CD14-positive monocyte (primary cell): ENCODE measurements around the gene DHRS1. TPM values are rescaled to one million over a fixed set of nuclear protein-coding genes. Genes with fewer than 3 reads are reported as not detected.
A peak's percentile ranks its signal among the peaks of the same experiment; 100 is the strongest.

ENCODE experiments used
- DNase-seq, 3 donors: peaks; one replicate each; pipeline ENCODE4 v3.0.0-alpha.2; 2011 to 2022
- H2AFZ ChIP-seq: 2 replicates; pipeline ENCODE4 v1.6.0; 2012; ENCODE audit warnings: mild to moderate bottlenecking, low read depth, low read length, inconsistent platforms; ENCODE audit not compliant: insufficient read depth, poor library complexity, severe bottlenecking
- H3K27ac ChIP-seq, 2 donors: 1 replicate in 1 of 2; 2 replicates in 1 of 2; pipeline ENCODE4 v1.5.1; 2012 to 2013; ENCODE audit warnings: low read length in 2 of 2, control low read depth in 1 of 2, inconsistent platforms in 1 of 2, low read depth in 1 of 2, mild to moderate bottlenecking in 1 of 2
- H3K27me3 ChIP-seq, 2 donors: one replicate each; pipeline versions ENCODE4 v1.6.0 to v1.6.1; 2011 to 2013; ENCODE audit warnings: low read length in 2 of 2; ENCODE audit not compliant: control insufficient read depth in 2 of 2, insufficient read depth in 2 of 2
- H3K36me3 ChIP-seq, 2 donors: replicated peaks in 1 of 2; 1 replicate in 1 of 2; 2 replicates in 1 of 2; pipeline versions ENCODE4 v1.5.1 to v1.6.1; 2012 to 2013; ENCODE audit warnings: low read length in 2 of 2, control low read depth in 1 of 2, inconsistent platforms in 1 of 2, mild to moderate bottlenecking in 1 of 2; ENCODE audit not compliant: insufficient read depth in 2 of 2, control insufficient read depth in 1 of 2
- H3K4me1 ChIP-seq, 2 donors: 1 replicate in 1 of 2; 2 replicates in 1 of 2; pipeline versions ENCODE4 v1.5.1 to v1.6.1; 2012 to 2013; ENCODE audit warnings: low read length in 2 of 2, control low read depth in 1 of 2, inconsistent platforms in 1 of 2, mild to moderate bottlenecking in 1 of 2, moderate library complexity in 1 of 2; ENCODE audit not compliant: insufficient read depth in 2 of 2, control insufficient read depth in 1 of 2
- H3K4me2 ChIP-seq: replicated peaks from 2 replicates; pipeline ENCODE3; 2012; ENCODE audit warnings: low read length, moderate library complexity, mild to moderate bottlenecking; ENCODE audit not compliant: poor library complexity, severe bottlenecking; ENCODE audit errors: extremely low read depth
- H3K4me3 ChIP-seq, 3 experiments: fragments of 200-600 bp in 1 of 3; sonication (generic) in 1 of 3; replicated peaks in 1 of 3; 1 replicate in 2 of 3; 2 replicates in 1 of 3; pipeline ENCODE4 v1.5.1; 2011 to 2013; ENCODE audit warnings: low read length in 3 of 3, mild to moderate bottlenecking in 3 of 3, control low read depth in 2 of 3, low read depth in 2 of 3, inconsistent platforms in 1 of 3, moderate library complexity in 1 of 3
- H3K79me2 ChIP-seq: 2 replicates; pipeline ENCODE4 v1.6.0; 2012; ENCODE audit warnings: mild to moderate bottlenecking, control low read depth, inconsistent platforms, low read length, moderate library complexity; ENCODE audit not compliant: insufficient read depth
- H3K9ac ChIP-seq: 2 replicates; pipeline ENCODE4 v1.6.0; 2017; ENCODE audit warnings: low read length, mild to moderate bottlenecking; ENCODE audit not compliant: insufficient read depth, poor library complexity, severe bottlenecking
- H3K9me3 ChIP-seq, 2 donors: replicated peaks in 1 of 2; 1 replicate in 1 of 2; 2 replicates in 1 of 2; pipeline versions ENCODE4 v1.5.1 to v1.6.1; 2012 to 2013; ENCODE audit warnings: low read length in 2 of 2, control low read depth in 1 of 2; ENCODE audit not compliant: control insufficient read depth in 1 of 2, insufficient read depth in 1 of 2
- H4K20me1 ChIP-seq: 2 replicates; pipeline ENCODE4 v1.6.0; 2012; ENCODE audit warnings: mild to moderate bottlenecking, low read length, control low read depth, moderate library complexity; ENCODE audit not compliant: insufficient read depth
- H3K27ac Mint-ChIP-seq, 7 donors: one replicate each; pipeline ENCODE4 v1.8.0; 2020; ENCODE audit warnings: mild to moderate bottlenecking in 7 of 7, mixed read lengths in 7 of 7, moderate library complexity in 6 of 7, inconsistent platforms in 2 of 7
- H3K27me3 Mint-ChIP-seq, 3 donors: one replicate each; pipeline ENCODE4 v1.8.0; 2021 to 2022; ENCODE audit warnings: low read depth in 3 of 3, mild to moderate bottlenecking in 3 of 3, mixed read lengths in 3 of 3, moderate library complexity in 3 of 3, inconsistent platforms in 1 of 3
- H3K36me3 Mint-ChIP-seq, 2 donors: one replicate each; pipeline ENCODE4 v1.8.0; 2020; ENCODE audit warnings: mixed read lengths in 2 of 2, inconsistent platforms in 1 of 2, mild to moderate bottlenecking in 1 of 2
- H3K4me1 Mint-ChIP-seq: one replicate; pipeline ENCODE4 v1.8.0; 2020; ENCODE audit warnings: mild to moderate bottlenecking, mixed read lengths
- H3K4me3 Mint-ChIP-seq, 2 donors: one replicate each; pipeline ENCODE4 v1.8.0; 2020; ENCODE audit warnings: mild to moderate bottlenecking in 2 of 2, mixed read lengths in 2 of 2, moderate library complexity in 1 of 2
- H3K9me3 Mint-ChIP-seq, 7 donors: one replicate each; pipeline ENCODE4 v1.8.0; 2020 to 2022; ENCODE audit warnings: mixed read lengths in 7 of 7, mild to moderate bottlenecking in 6 of 7, moderate library complexity in 6 of 7, inconsistent platforms in 2 of 7
- WGBS: methylation state at CpG from one replicate; pipeline ENCODE4 v1.1.5; 2013; ENCODE audit warnings: missing lambda C conversion rate; ENCODE audit not compliant: insufficient coverage; 5-methylcytosine and 5-hydroxymethylcytosine counted together
- intact Hi-C, 2 donors: fragments of 100-400 bp; cut with micrococcal nuclease; formaldehyde crosslinking; loops; one replicate each; pipeline versions ENCODE4 v1.15.0 to v1.15.1; 2023
- polyA plus RNA-seq, 3 donors: library from polyadenylated mRNA; depleted of rRNA in 1 of 3; unstranded in 2 of 3; stranded (reverse) in 1 of 3; fragments of 300-500 nt in 2 of 3; fragments of >200 nt in 1 of 3; fragmentation: Illumina TruSeq in 2 of 3; gene quantifications; 1 replicate in 2 of 3; 2 replicates in 1 of 3; pipeline ENCODE4 v1.2.3, GENCODE V29; 2012 to 2021
- TF ChIP-seq, protein P1 (sequence below): fragments of 200-600 bp; IDR thresholded peaks from one replicate; pipeline ENCODE4 v1.8.0; 2022; ENCODE audit warnings: antibody characterized with exemption, mild to moderate bottlenecking

The DHRS1 gene
- polyA plus RNA-seq, 3 donors: 31.6 to 49.4 (median 48.8) TPM

DNA sequence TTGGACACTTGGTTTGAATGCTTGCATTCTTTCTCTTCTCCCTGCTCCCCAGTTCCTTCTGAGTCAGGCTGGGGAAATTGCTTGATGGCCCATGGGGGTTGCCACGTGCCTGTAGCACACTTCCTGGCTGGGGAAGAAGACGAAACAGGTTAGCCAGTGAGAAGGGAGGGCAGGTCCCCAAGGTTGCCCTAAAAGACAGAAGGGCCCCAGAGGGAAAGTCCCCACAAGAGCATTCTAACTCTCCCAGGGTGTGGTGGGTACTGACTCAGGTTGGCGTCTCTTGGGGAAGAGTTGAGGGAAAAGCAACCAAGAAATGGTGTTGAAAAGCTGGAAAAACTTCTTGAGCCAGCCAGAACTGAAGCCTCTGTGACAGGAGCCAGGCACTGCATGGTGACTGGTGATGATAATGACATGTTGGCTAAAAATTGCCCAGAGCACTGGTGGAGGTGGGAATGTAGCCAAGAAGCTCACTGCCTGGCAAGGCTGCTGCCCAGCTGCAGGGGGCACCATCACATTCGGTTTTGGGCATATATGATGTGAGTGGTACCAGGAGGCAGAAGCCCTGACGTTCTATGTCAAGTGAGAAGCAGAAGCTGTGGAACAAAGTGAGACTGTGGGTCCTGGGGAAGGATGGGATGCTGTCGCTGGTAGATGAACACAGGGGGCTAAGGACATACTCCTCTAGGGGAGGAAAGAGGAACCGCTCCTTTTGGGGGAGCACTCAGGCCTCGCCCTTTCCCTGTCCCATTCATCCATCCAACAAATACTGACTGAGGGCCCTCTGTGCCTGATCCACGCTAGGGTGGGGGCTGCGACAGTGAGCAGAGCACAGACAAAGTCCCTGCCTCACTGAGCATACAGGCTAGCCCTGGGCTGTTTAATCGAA, 20.0 kb downstream of the DHRS1 start:
- peak overlapping the region in 1 of 2 donors; percentile 7 for H3K4me3 Mint-ChIP-seq
- no peaks in the 10 kb centered on the region for H3K9me3 ChIP-seq
- peaks cover 4 to 9% of the 10 kb centered on the region in 2 donors for H3K36me3 Mint-ChIP-seq
- H3K27ac ChIP-seq: peak overlapping the region; percentile 58 to 98
- no peaks in the 10 kb centered on the region for H3K27me3 ChIP-seq
- peak overlapping the region in 1 of 3 experiments; percentile 55 for H3K4me3 ChIP-seq
- peaks cover 83 to 84% of the 10 kb centered on the region in 2 donors for H3K4me1 ChIP-seq
- peak overlapping the region; percentile 18 for H2AFZ ChIP-seq
- H3K36me3 ChIP-seq: no peaks in the 10 kb centered on the region
- peaks cover 0 to 5% (median 0%) of the 10 kb centered on the region in 7 donors for H3K9me3 Mint-ChIP-seq
- H3K4me2 ChIP-seq: peak overlapping the region; percentile 66
- 69% methylated on average over 5 of the region's 11 CpGs for WGBS
- no peaks in the 10 kb centered on the region for H4K20me1 ChIP-seq
- peaks cover 56% of the 10 kb centered on the region for H3K79me2 ChIP-seq
- DNase-seq: peak; percentile 52 to 92 (median 57)
- no peak overlapping the region for H3K9ac ChIP-seq
- intact Hi-C loops: loop anchor here in 1 of 2 donors (5.0 kb wide), 1 partner anchor 33 kb away; the partner anchor contains the start of genes LTB4R and LTB4R2
- TF ChIP-seq, protein P1, sequence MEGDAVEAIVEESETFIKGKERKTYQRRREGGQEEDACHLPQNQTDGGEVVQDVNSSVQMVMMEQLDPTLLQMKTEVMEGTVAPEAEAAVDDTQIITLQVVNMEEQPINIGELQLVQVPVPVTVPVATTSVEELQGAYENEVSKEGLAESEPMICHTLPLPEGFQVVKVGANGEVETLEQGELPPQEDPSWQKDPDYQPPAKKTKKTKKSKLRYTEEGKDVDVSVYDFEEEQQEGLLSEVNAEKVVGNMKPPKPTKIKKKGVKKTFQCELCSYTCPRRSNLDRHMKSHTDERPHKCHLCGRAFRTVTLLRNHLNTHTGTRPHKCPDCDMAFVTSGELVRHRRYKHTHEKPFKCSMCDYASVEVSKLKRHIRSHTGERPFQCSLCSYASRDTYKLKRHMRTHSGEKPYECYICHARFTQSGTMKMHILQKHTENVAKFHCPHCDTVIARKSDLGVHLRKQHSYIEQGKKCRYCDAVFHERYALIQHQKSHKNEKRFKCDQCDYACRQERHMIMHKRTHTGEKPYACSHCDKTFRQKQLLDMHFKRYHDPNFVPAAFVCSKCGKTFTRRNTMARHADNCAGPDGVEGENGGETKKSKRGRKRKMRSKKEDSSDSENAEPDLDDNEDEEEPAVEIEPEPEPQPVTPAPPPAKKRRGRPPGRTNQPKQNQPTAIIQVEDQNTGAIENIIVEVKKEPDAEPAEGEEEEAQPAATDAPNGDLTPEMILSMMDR: peak; percentile 46
- peaks cover 81% of the 10 kb centered on the region for H3K4me1 Mint-ChIP-seq
- H3K27ac Mint-ChIP-seq: peak overlapping the region; percentile 91 to 99 (median 95)
- H3K27me3 Mint-ChIP-seq: peaks cover 0 to 4% (median 3%) of the 10 kb centered on the region in 3 donors

DNA sequence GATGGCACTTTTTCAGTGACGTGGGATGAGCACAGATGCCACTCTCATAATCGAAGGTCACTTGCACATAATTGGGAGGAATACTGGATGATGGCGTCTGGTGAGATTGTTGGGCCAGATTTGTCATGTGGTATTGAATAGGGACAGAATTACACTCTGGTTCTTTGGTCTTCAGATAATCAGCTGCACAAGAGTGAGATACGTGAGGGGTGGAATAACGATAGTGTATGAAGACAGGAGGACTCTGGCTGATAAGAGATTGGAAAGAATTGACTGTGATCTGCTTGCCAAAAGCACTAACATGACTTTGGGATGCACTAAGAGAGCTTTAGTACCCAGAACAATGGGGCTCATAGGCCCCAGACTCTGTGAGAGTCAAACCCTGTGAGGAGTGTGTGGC, 21.2 kb downstream of the DHRS1 start:
- Mint-ChIP-seq H3K4me3 (peak overlapping the region in 1 of 2 donors; percentile 27), H3K4me1 (peaks cover 90% of the 10 kb centered on the region), H3K9me3 (peaks cover 0 to 4% (median 0%) of the 10 kb centered on the region in 7 donors), H3K27me3 (peaks cover 0 to 4% (median 0%) of the 10 kb centered on the region in 3 donors), H3K36me3 (peaks cover 0 to 6% of the 10 kb centered on the region in 2 donors), H3K27ac (peak overlapping the region; percentile 91 to 99 (median 95))
- H3K4me2 ChIP-seq: peak overlapping the region; percentile 66
- 96% methylated on average over 5 of the region's 5 CpGs for WGBS
- no peak for DNase-seq
- no peaks in the 10 kb centered on the region for H3K27me3 ChIP-seq
- H4K20me1 ChIP-seq: no peaks in the 10 kb centered on the region
- H2AFZ ChIP-seq: no peak overlapping the region
- no peak overlapping the region for H3K9ac ChIP-seq
- peak overlapping the region in 1 of 3 experiments; percentile 55 for H3K4me3 ChIP-seq
- TF ChIP-seq, protein P1: no peak
- peak overlapping the region; percentile 96 to 98 for H3K27ac ChIP-seq
- H3K79me2 ChIP-seq: peaks cover 56% of the 10 kb centered on the region
- intact Hi-C loops: loop anchor here in 1 of 2 donors (5.0 kb wide), 1 partner anchor 34 kb away; the partner anchor contains the start of genes LTB4R and LTB4R2
- H3K36me3 ChIP-seq: no peaks in the 10 kb centered on the region
- no peaks in the 10 kb centered on the region for H3K9me3 ChIP-seq
- H3K4me1 ChIP-seq: peaks cover 94 to 95% of the 10 kb centered on the region in 2 donors
